Spleen (tissue), 11 donors: ENCODE measurements around the gene GREB1L. TPM values are rescaled to one million over a fixed set of nuclear protein-coding genes. Genes with fewer than 3 reads are reported as not detected.

ENCODE experiments used
- DNase-seq: peaks from one replicate; pipeline ENCODE4 v3.0.0-alpha.2; 2020
- H3K27ac ChIP-seq, 8 donors: fragments of 200-600 bp; sonication (generic) in 7 of 8; 1 replicate in 4 of 8; 2 replicates in 4 of 8; pipeline versions ENCODE4 v1.5.0 to v1.8.0; 2016 to 2021; ENCODE audit warnings: inconsistent platforms in 4 of 8, mild to moderate bottlenecking in 4 of 8, moderate library complexity in 1 of 8
- H3K27me3 ChIP-seq, 7 donors: fragments of 200-600 bp; sonication (generic) in 6 of 7; replicated peaks in 1 of 7; 1 replicate in 4 of 7; 2 replicates in 3 of 7; pipeline versions ENCODE4 v1.5.0 to v1.8.0; 2016 to 2021; ENCODE audit warnings: inconsistent platforms in 3 of 7, mild to moderate bottlenecking in 1 of 7
- H3K36me3 ChIP-seq, 6 donors: fragments of 200-600 bp; sonication (generic) in 5 of 6; 1 replicate in 4 of 6; 2 replicates in 2 of 6; pipeline versions ENCODE4 v1.5.0 to v1.8.0; 2016 to 2021; ENCODE audit warnings: inconsistent platforms in 2 of 6
- H3K4me1 ChIP-seq, 6 donors: fragments of 200-600 bp; sonication (generic) in 5 of 6; 1 replicate in 3 of 6; 2 replicates in 3 of 6; pipeline versions ENCODE4 v1.5.0 to v1.8.0; 2016 to 2021; ENCODE audit warnings: inconsistent platforms in 3 of 6
- H3K4me3 ChIP-seq, 8 donors: fragments of 200-600 bp; sonication (generic) in 7 of 8; 1 replicate in 4 of 8; 2 replicates in 4 of 8; pipeline versions ENCODE4 v1.5.0 to v1.8.0; 2016 to 2021; ENCODE audit warnings: inconsistent platforms in 4 of 8, mild to moderate bottlenecking in 4 of 8, moderate library complexity in 2 of 8
- H3K9me3 ChIP-seq, 8 donors: fragments of 200-600 bp; sonication (generic) in 7 of 8; 1 replicate in 4 of 8; 2 replicates in 4 of 8; pipeline versions ENCODE4 v1.5.0 to v1.8.0; 2016 to 2021; ENCODE audit warnings: inconsistent platforms in 4 of 8
- POLR2A ChIP-seq, 3 donors: fragments of 450-650 bp; IDR thresholded peaks; one replicate each; pipeline ENCODE4 v1.5.1; 2017; ENCODE audit warnings: antibody characterized with exemption in 3 of 3, mild to moderate bottlenecking in 1 of 3
- POLR2AphosphoS5 ChIP-seq, 3 donors: sonication (generic); formaldehyde crosslinking; IDR thresholded peaks; one replicate each; pipeline ENCODE4 v1.5.1; 2017; ENCODE audit warnings: antibody characterized with exemption in 3 of 3
- WGBS, 5 donors: extraction: QIAGEN DNeasy Blood & Tissue Kit in 3 of 5; methylation state at CpG; one replicate each; pipeline versions ENCODE4 v1.1.5 to v1.1.7; 2013 to 2018; 5-methylcytosine and 5-hydroxymethylcytosine counted together
- intact Hi-C: fragments of 100-400 bp; cut with DNase I; formaldehyde crosslinking; loops from one replicate; pipeline ENCODE4 v1.15.0; 2023; ENCODE audit warnings: low total_unique reads
- polyA plus RNA-seq, 3 donors: library from polyadenylated mRNA; stranded (reverse); fragments of 200-250 nt; gene quantifications; one replicate each; pipeline ENCODE4 v1.2.1, GENCODE V29; 2013
- total RNA-seq, 7 donors: library from RNA; depleted of rRNA in 3 of 7; stranded (reverse); fragments of >200 nt in 3 of 7; fragmentation: NEBNext Ultra II Directional in 4 of 7; extraction: Animal tissue kit (Norgen Biotek cat#: 25700) in 4 of 7; gene quantifications; one replicate each; pipeline versions ENCODE4 v1.1.0 to v1.2.1, GENCODE V29; 2016 to 2021
- TF ChIP-seq, protein P1 (sequence below), 11 experiments: fragments of 200-600 bp in 7 of 11; fragments of 450-650 bp in 4 of 11; sonication (generic) in 4 of 11; IDR thresholded peaks in 8 of 11; conservative IDR thresholded peaks in 3 of 11; 1 replicate in 7 of 11; 2 replicates in 4 of 11; pipeline versions ENCODE4 v1.4.0 to v1.8.0; 2016 to 2021; ENCODE audit warnings: antibody characterized with exemption in 11 of 11, inconsistent platforms in 4 of 11, mild to moderate bottlenecking in 1 of 11
- donor health status: healthy with polysubstance abuse.
- donor health status: DM: no; HTN: no; CAD: no; lungs with moderate emphysema.
- donor health status: DM: no; HTN: no; CAD: no.
- donor health status: Bipolar disorder and iron deficiency.
- donor health status: healthy.
- donor health status: DM: no; HTN: no; CAD: no.
- donor health status: DM: yes; HTN: yes; CAD: no.

GREB1L gene
- total and polyA plus RNA-seq, 10 donors: under 0.01 to 0.79 (median 0.57) TPM

DNA sequence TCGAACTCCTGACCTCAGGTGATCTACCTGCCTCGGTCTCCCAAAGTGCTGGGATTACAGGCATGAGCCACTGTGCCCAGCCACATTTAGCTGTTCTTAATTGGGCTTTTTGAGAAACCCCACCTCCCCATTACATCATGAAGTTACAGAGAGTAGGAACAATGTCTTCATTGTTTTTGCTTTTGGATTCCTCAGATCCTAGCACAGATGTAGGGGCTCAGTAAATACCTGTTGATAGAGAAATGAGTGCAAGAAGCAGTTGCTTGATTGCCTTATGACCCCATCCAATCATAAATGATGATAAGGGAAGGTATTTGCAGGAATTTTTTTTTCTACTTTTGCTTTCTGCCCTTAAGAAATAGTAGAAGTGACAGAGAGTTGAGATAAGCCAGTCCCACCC lies 25.4 kb downstream of the GREB1L start:
- no peak for DNase-seq
- no peaks in the 10 kb centered on the region for H3K4me1 ChIP-seq
- no peaks in the 10 kb centered on the region for H3K9me3 ChIP-seq
- peaks cover 0 to 3% (median 0%) of the 10 kb centered on the region in 7 donors for H3K27me3 ChIP-seq
- TF ChIP-seq, protein P1, sequence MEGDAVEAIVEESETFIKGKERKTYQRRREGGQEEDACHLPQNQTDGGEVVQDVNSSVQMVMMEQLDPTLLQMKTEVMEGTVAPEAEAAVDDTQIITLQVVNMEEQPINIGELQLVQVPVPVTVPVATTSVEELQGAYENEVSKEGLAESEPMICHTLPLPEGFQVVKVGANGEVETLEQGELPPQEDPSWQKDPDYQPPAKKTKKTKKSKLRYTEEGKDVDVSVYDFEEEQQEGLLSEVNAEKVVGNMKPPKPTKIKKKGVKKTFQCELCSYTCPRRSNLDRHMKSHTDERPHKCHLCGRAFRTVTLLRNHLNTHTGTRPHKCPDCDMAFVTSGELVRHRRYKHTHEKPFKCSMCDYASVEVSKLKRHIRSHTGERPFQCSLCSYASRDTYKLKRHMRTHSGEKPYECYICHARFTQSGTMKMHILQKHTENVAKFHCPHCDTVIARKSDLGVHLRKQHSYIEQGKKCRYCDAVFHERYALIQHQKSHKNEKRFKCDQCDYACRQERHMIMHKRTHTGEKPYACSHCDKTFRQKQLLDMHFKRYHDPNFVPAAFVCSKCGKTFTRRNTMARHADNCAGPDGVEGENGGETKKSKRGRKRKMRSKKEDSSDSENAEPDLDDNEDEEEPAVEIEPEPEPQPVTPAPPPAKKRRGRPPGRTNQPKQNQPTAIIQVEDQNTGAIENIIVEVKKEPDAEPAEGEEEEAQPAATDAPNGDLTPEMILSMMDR (IDR thresholded peaks at IDR 0.05 in 8 of 11, conservative IDR thresholded peaks at IDR 0.05 in 3 of 11): no peak
- no peak for TF ChIP-seq POLR2A (IDR thresholded peaks at IDR 0.05)
- no peak for TF ChIP-seq POLR2AphosphoS5 (IDR thresholded peaks at IDR 0.05)
- H3K36me3 ChIP-seq: no peaks in the 10 kb centered on the region
- no peak overlapping the region for H3K4me3 ChIP-seq
- no peak overlapping the region for H3K27ac ChIP-seq
- intact Hi-C loops: no loop called here
- 56 to 94% (median 86%) methylated on average over 2 of the region's 2 CpGs for whole genome bisulfite sequencing, 5 donors

DNA sequence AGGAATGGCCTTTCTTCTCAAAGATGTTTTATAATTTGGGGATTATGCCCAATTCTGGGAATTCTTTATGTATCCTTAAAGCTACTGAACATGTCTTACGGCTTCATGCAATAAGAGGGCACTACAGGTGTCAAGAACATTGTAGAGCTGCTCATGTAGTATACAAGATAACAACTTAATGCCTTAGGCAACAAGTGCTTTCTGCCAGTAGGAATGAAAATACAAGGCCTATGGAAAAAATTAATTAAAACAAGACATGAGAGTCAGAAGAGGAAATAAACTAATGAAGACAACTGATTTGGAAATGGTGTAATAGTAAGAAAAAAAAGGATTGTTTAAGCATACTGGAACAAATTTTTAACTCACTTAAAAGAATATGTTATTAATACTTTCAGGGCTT lies 27.3 kb downstream of the GREB1L start:
- Histone ChIP-seq H3K36me3 (no peaks in the 10 kb centered on the region), H3K27ac (no peak overlapping the region), H3K9me3 (no peaks in the 10 kb centered on the region), H3K4me1 (no peaks in the 10 kb centered on the region), H3K4me3 (no peak overlapping the region), H3K27me3 (no peaks in the 10 kb centered on the region)
- intact Hi-C loops: no loop called here
- WGBS, 5 donors: 0% methylated on average over 1 of the region's 1 CpG
- DNase-seq: no peak
- TF ChIP-seq, protein P1 (IDR thresholded peaks at IDR 0.05 in 8 of 11, conservative IDR thresholded peaks at IDR 0.05 in 3 of 11): no peak
- TF ChIP-seq POLR2AphosphoS5 (IDR thresholded peaks at IDR 0.05) (no peak), POLR2A (IDR thresholded peaks at IDR 0.05) (no peak)

DNA sequence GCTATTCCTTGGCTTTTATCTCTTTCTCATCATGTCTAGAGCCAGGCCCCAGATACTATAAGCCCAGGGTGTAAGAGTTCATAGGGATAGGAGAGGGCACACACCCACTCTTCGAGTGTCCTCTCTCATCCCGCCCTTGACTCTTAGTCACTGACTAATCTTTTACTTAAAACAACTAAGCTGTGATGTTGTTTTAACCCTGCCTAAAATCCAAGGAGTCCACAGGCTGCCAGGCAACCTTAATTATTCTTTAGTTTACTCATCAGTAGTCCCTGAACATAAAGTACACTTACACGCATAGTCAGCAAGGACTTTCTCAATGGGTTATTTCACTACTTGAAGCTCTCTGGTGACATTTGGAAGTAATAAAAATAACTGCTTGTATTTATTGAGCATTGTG lies 28.4 kb downstream of the GREB1L start:
- Histone ChIP-seq H3K4me3 (no peak overlapping the region), H3K27ac (no peak overlapping the region), H3K36me3 (no peaks in the 10 kb centered on the region), H3K4me1 (no peaks in the 10 kb centered on the region), H3K9me3 (no peaks in the 10 kb centered on the region), H3K27me3 (no peaks in the 10 kb centered on the region)
- intact Hi-C loops: no loop called here
- 78 to 94% (median 86%) methylated on average over 3 of the region's 3 CpGs for WGBS, 5 donors
- DNase-seq: no peak
- no peak for TF ChIP-seq POLR2A (IDR thresholded peaks at IDR 0.05)
- TF ChIP-seq, protein P1 (IDR thresholded peaks at IDR 0.05 in 8 of 11, conservative IDR thresholded peaks at IDR 0.05 in 3 of 11): no peak
- no peak for TF ChIP-seq POLR2AphosphoS5 (IDR thresholded peaks at IDR 0.05)

DNA sequence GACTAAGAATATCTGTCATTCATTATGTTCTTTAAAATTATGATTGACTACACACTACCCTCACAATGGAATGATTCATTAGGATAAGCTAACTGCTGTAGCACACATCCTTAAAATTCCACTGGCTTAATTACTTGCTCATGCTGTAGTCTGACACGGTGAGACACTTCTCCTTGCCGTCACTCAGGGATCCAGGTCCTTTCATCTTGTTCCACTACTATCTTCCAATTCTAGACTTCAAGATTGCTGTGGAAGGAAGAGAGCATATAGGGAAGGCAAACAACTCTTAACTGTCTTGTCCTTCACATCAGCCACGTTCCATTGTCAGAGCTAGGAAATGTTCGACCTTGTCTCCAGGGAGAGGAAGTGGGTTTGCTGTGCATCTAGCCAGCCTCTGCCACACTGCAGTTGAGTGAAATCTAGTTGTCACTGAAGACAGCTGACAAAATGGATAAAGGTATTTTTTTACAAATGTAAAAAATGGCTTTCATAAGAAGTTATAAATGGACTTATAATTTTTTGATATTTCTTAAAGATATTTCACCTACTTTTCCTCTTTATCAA lies 30.1 kb downstream of the GREB1L start:
- TF ChIP-seq, protein P1 (IDR thresholded peaks at IDR 0.05 in 8 of 11, conservative IDR thresholded peaks at IDR 0.05 in 3 of 11): no peak
- TF ChIP-seq POLR2A (IDR thresholded peaks at IDR 0.05): no peak
- no peak for TF ChIP-seq POLR2AphosphoS5 (IDR thresholded peaks at IDR 0.05)
- intact Hi-C loops: no loop called here
- 36 to 45% (median 43%) methylated on average over 4 of the region's 4 CpGs for WGBS, 5 donors

More for the DNA sequence above, 30.1 kb downstream of the GREB1L start:
- DNase-seq: no peak
- no peaks in the 10 kb centered on the region for H3K27me3 ChIP-seq
- H3K4me3 ChIP-seq: no peak overlapping the region
- no peaks in the 10 kb centered on the region for H3K9me3 ChIP-seq
- no peaks in the 10 kb centered on the region for H3K36me3 ChIP-seq
- no peaks in the 10 kb centered on the region for H3K4me1 ChIP-seq
- no peak overlapping the region for H3K27ac ChIP-seq
